H7 (cell line): ENCODE results near the gene SND1. TPM values are rescaled to one million over a fixed set of nuclear protein-coding genes. Genes with fewer than 3 reads are reported as not detected.

Experiments
- DNase-seq: peaks from one replicate; pipeline ENCODE4 v3.0.0; 2012
- H3K27me3 ChIP-seq: 2 replicates; pipeline ENCODE4 v1.6.0; 2011; ENCODE audit warnings: mild to moderate bottlenecking, low read length; ENCODE audit not compliant: control insufficient read depth, insufficient read depth
- H3K36me3 ChIP-seq: replicated peaks from 2 replicates; pipeline ENCODE4 v1.5.1; 2011; ENCODE audit warnings: low read length; ENCODE audit not compliant: control insufficient read depth, insufficient read depth
- H3K4me3 ChIP-seq: 2 replicates; pipeline ENCODE4 v1.5.1; 2011; ENCODE audit warnings: low read depth, mild to moderate bottlenecking, control low read depth, low read length, moderate library complexity; ENCODE audit not compliant: insufficient read depth
- total RNA-seq: library from RNA; depleted of rRNA; stranded (reverse); fragments of >200 nt; shearing (Covaris generic); gene quantifications from 2 replicates; pipeline ENCODE4 v1.2.3, GENCODE V29; 2014

The SND1 gene
- total RNA-seq, 1 experiment from 2014 or later = 196 TPM

GRCh38 chr7:127713758-127714157 is 61.8 kb downstream of the SND1 start:
- H3K4me3 ChIP-seq = no peak overlapping the region
- no peaks in the 10 kb centered on the region for H3K27me3 ChIP-seq
- peaks cover 7% of the 10 kb centered on the region for H3K36me3 ChIP-seq
- DNase-seq = no peak

GRCh38 chr7:127715272-127715671 is 63.3 kb downstream of the SND1 start:
- H3K27me3 ChIP-seq = no peaks in the 10 kb centered on the region
- no peak for DNase-seq
- H3K36me3 ChIP-seq = peaks cover 2% of the 10 kb centered on the region; the same call in 1 of the 2 replicates
- no peak overlapping the region for H3K4me3 ChIP-seq

GRCh38 chr7:127715901-127716300 is 63.9 kb downstream of the SND1 start:
- H3K36me3 ChIP-seq = peaks cover 2% of the 10 kb centered on the region; the same call in 1 of the 2 replicates
- H3K27me3 ChIP-seq = no peaks in the 10 kb centered on the region
- no peak overlapping the region for H3K4me3 ChIP-seq
- DNase-seq = no peak

GRCh38 chr7:127717502-127718339 is 65.7 kb downstream of the SND1 start:
- Histone ChIP-seq H3K4me3 (no peak overlapping the region), H3K36me3 (peaks cover 1% of the 10 kb centered on the region)
- no peak for DNase-seq

GRCh38 chr7:127718340-127718679 is 66.3 kb downstream of the SND1 start:
- H3K36me3 ChIP-seq = peaks cover 1% of the 10 kb centered on the region
- DNase-seq = no peak
- H3K4me3 ChIP-seq = no peak overlapping the region
- no peaks in the 10 kb centered on the region for H3K27me3 ChIP-seq

More at GRCh38 chr7:127717502-127718339, 65.7 kb downstream of the SND1 start:
- no peaks in the 10 kb centered on the region for H3K27me3 ChIP-seq

- H3K27me3 ChIP-seq = no peaks in the 10 kb centered on the region; the same call in 1 of the 2 replicates
- peaks cover 5% of the 10 kb centered on the region; the same call in 1 of the 2 replicates for H3K36me3 ChIP-seq
- H3K4me3 ChIP-seq = no peak overlapping the region
- no peak for DNase-seq
Measured at GRCh38 chr7:127726476-127726875, 74.5 kb downstream of the SND1 start.

GRCh38 chr7:127730658-127731276 is 78.8 kb downstream of the SND1 start:
- DNase-seq = no peak
- Histone ChIP-seq H3K36me3 (peaks cover 7% of the 10 kb centered on the region), H3K4me3 (no peak overlapping the region), H3K27me3 (no peaks in the 10 kb centered on the region; the same call in 1 of the 2 replicates)

GRCh38 chr7:127731431-127732080 is 79.6 kb downstream of the SND1 start:
- DNase-seq = no peak
- H3K27me3 ChIP-seq = no peaks in the 10 kb centered on the region; the same call in 1 of the 2 replicates
- H3K36me3 ChIP-seq = peaks cover 7% of the 10 kb centered on the region
- H3K4me3 ChIP-seq = no peak overlapping the region

- H3K27me3 ChIP-seq = no peaks in the 10 kb centered on the region; the same call in 1 of the 2 replicates
- peaks cover 6% of the 10 kb centered on the region for H3K36me3 ChIP-seq
- no peak overlapping the region for H3K4me3 ChIP-seq
- no peak for DNase-seq
Measured at GRCh38 chr7:127732306-127732705, 80.3 kb downstream of the SND1 start.

- no peak for DNase-seq
- H3K4me3 ChIP-seq = no peak overlapping the region
- no peaks in the 10 kb centered on the region for H3K27me3 ChIP-seq
- peaks cover 6% of the 10 kb centered on the region for H3K36me3 ChIP-seq
Measured at GRCh38 chr7:127733986-127734385, 82.0 kb downstream of the SND1 start.

GRCh38 chr7:127736511-127736910 is 84.5 kb downstream of the SND1 start:
- Histone ChIP-seq H3K4me3 (no peak overlapping the region), H3K36me3 (peaks cover 5% of the 10 kb centered on the region), H3K27me3 (no peaks in the 10 kb centered on the region)
- no peak for DNase-seq

GRCh38 chr7:127738859-127739258 is 86.9 kb downstream of the SND1 start:
- Histone ChIP-seq H3K4me3 (no peak overlapping the region), H3K27me3 (no peaks in the 10 kb centered on the region), H3K36me3 (peaks cover 2% of the 10 kb centered on the region)
- DNase-seq = no peak

GRCh38 chr7:127741764-127742375 is 89.9 kb downstream of the SND1 start:
- Histone ChIP-seq H3K36me3 (peaks cover 2% of the 10 kb centered on the region), H3K4me3 (no peak overlapping the region), H3K27me3 (no peaks in the 10 kb centered on the region)
- DNase-seq = no peak

GRCh38 chr7:127745445-127745844 is 93.5 kb downstream of the SND1 start:
- Histone ChIP-seq H3K4me3 (no peak overlapping the region), H3K36me3 (no peaks in the 10 kb centered on the region; the same call in none of the 2 replicates), H3K27me3 (no peaks in the 10 kb centered on the region)
- DNase-seq = no peak
